Transverse colon (tissue), 3 donors: Measurements from ENCODE around the gene DNAJC11.

ENCODE experiments used
- CTCF ChIP-seq, 5 experiments: fragments of 200-600 bp in 3 of 5; fragments of 450-650 bp in 2 of 5; sonication (generic) in 3 of 5; IDR thresholded peaks; 1 replicate in 2 of 5; 2 replicates in 3 of 5; pipeline ENCODE4 v1.5.1; 2016 to 2017; ENCODE audit warnings: antibody characterized with exemption in 5 of 5, inconsistent platforms in 3 of 5, mild to moderate bottlenecking in 2 of 5, moderate library complexity in 1 of 5
- EP300 ChIP-seq: sonication (generic); formaldehyde crosslinking; IDR thresholded peaks from one replicate; pipeline ENCODE4 v1.6.1; 2017; ENCODE audit warnings: antibody characterized with exemption, low read depth
- POLR2A ChIP-seq: fragments of 450-650 bp; IDR thresholded peaks from one replicate; pipeline ENCODE4 v1.6.1; 2016; ENCODE audit warnings: antibody characterized with exemption, mild to moderate bottlenecking, moderate library complexity

- TF ChIP-seq CTCF (IDR thresholded peaks at IDR 0.05) (no peak), EP300 (no peak), POLR2A (peak; percentile 90)
Observed at GRCh38 chr1:6602669-6603237, 98.9 kb downstream of the DNAJC11 start, which contains the start of gene KLHL21.
